Activated naive CD4-positive, alpha-beta T cell treated with anti-CD3 and anti-CD28 coated beads, Interleukin-2, amount 50 U/mL, for 24 hours (primary cell): ENCODE data around the gene GRIK3.

Experiments
- H3K27ac Mint-ChIP-seq: one replicate; pipeline ENCODE4 v1.8.0; 2021; ENCODE audit warnings: mild to moderate bottlenecking, mixed read lengths
- H3K27me3 Mint-ChIP-seq: one replicate; pipeline ENCODE4 v1.8.0; 2021; ENCODE audit warnings: mixed read lengths
- H3K36me3 Mint-ChIP-seq: one replicate; pipeline ENCODE4 v1.8.0; 2021; ENCODE audit warnings: mixed read lengths
- H3K4me1 Mint-ChIP-seq: one replicate; pipeline ENCODE4 v1.8.0; 2021; ENCODE audit warnings: mixed read lengths
- H3K4me3 Mint-ChIP-seq: one replicate; pipeline ENCODE4 v1.8.0; 2021; ENCODE audit warnings: mild to moderate bottlenecking, mixed read lengths
- H3K9me3 Mint-ChIP-seq: one replicate; pipeline ENCODE4 v1.8.0; 2021; ENCODE audit warnings: mixed read lengths

GRIK3 gene

DNA sequence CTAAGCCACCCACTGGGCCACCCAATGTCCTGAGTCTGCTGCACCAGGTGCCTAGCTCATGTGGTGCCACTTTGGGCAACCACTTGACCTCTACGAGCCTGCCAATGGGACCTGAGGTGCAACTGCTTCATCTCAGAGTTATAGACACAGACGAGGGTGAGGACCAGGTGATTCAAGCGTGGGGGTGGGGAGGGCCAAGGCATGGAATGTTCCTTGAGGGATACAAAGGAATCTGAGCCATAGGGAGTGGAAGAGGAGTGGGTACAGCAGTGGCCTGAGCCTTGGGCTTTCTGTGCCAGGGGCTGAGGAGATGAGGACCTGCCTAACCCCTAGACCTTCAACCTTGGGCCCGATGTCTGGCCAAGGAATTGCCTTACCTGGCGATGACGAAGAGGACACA is 209.1 kb downstream of the GRIK3 start:
- Mint-ChIP-seq H3K27ac (no peak overlapping the region), H3K9me3 (no peaks in the 10 kb centered on the region), H3K4me1 (no peaks in the 10 kb centered on the region), H3K36me3 (no peaks in the 10 kb centered on the region), H3K27me3 (peaks cover 13% of the 10 kb centered on the region), H3K4me3 (no peak overlapping the region)

DNA sequence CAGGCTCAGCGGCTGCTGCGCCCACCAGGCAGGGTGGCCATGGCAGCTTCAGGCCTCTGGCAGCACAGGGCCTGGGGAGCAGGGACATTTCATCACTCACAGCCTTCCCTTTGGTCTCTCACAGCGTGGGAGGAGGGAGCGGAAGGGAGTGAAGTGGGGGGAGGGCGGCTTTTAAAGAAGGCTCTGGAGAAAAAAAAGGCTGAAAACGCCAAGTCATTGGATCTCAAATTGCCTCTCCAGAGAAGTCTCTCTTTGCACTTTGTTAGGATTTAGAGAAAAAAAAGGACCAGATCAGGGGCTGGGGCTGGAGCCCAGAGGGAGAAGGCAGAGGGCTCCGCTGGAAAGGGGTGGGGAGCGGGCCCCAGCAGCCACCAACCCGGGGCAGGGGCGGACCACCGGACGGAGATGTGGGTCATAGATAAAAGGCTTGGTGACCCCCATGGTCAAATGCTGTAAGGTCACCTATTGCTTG is 209.9 kb downstream of the GRIK3 start:
- Mint-ChIP-seq H3K27me3 (peaks cover 13% of the 10 kb centered on the region), H3K9me3 (no peaks in the 10 kb centered on the region), H3K4me3 (no peak overlapping the region), H3K4me1 (no peaks in the 10 kb centered on the region), H3K36me3 (no peaks in the 10 kb centered on the region), H3K27ac (no peak overlapping the region)

DNA sequence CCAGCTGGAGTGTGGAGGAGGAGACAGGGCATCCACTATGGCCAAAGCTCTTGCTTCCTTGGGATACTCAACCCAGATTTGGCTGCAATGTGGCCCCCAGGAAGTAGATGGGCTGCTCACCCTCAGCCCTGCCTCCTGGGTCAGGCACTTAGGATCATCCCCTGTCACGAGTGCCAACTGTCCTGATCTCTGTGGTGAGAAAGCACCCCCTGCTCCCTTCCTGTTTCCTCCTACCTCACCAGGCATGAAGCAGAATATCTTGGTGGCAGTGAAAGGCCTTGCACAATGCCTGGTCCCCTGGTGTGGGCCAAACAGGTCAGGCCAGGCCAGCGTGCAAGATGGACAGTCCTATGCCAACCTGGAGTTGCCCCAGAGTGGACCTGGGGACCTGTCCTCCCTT is 211.7 kb downstream of the GRIK3 start:
- H3K4me3 Mint-ChIP-seq, result no peak overlapping the region
- no peaks in the 10 kb centered on the region for H3K36me3 Mint-ChIP-seq
- H3K9me3 Mint-ChIP-seq, result no peaks in the 10 kb centered on the region
- no peaks in the 10 kb centered on the region for H3K4me1 Mint-ChIP-seq
- peaks cover 13% of the 10 kb centered on the region for H3K27me3 Mint-ChIP-seq
- H3K27ac Mint-ChIP-seq, result no peak overlapping the region

DNA sequence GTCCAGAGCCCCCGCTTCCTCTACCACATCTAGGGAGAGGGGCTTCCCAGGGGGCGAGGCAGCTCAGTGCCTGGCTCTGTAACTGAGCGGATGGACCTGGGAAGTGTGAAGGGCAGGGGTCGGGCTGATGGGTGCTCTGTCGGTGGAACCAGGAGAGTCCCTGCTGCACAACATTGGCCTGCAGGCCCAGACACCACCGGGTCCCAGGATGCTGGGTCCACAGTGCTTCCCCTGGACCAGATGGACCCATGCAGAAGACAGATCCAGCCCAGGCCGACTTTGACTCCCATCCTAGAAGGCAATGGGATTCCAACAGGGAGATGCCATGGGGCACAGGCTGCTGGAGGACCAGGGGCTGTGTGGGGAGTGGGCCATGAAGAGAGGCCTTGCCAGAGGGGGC is 212.9 kb downstream of the GRIK3 start:
- Mint-ChIP-seq H3K27me3 (peaks cover 13% of the 10 kb centered on the region), H3K36me3 (no peaks in the 10 kb centered on the region), H3K4me3 (no peak overlapping the region), H3K27ac (no peak overlapping the region), H3K4me1 (no peaks in the 10 kb centered on the region), H3K9me3 (no peaks in the 10 kb centered on the region)

DNA sequence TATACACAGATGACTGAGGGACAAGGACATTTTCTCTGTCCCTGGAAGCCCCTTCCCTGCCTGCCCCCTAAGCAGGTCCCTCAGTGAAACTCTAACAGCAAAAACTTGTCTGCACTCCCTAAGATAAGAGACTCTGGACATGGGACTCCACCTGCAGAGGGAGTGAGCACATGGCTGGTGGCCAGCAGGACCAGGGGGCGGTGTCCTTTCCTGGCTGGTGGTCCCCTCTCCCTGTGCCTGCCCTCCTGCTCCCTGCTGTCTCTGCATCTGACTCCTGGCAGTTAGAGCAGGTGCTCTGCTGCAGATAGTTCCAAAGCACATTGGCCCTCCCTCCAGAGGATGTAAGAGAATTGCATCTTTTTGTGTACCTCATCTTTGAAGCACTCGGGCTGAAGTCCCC is 215.5 kb downstream of the GRIK3 start:
- H3K27me3 Mint-ChIP-seq, result peaks cover 10% of the 10 kb centered on the region
- no peak overlapping the region for H3K4me3 Mint-ChIP-seq
- H3K27ac Mint-ChIP-seq, result no peak overlapping the region
- no peaks in the 10 kb centered on the region for H3K36me3 Mint-ChIP-seq
- no peaks in the 10 kb centered on the region for H3K9me3 Mint-ChIP-seq
- no peaks in the 10 kb centered on the region for H3K4me1 Mint-ChIP-seq

DNA sequence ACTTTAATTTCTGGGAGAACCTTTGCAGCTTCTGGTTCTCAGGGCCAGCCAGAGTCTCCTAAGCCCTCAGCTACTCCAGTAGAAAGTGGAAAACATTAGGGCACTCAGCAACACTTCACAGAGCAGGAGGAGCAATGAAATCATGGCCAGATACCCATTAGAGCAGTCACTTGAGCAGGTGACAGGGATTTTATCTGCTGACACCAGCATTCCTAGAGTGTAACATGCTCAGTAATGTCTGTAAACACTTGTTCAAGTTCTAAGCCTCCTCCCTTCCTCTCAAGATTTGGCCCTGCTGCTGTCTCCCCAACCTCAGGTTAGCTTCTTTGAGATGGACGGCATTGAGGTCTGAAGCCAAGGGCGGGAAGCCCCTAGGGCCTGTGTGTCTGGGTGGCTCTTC is 218.0 kb downstream of the GRIK3 start:
- no peak overlapping the region for H3K4me3 Mint-ChIP-seq
- H3K4me1 Mint-ChIP-seq, result no peaks in the 10 kb centered on the region
- H3K36me3 Mint-ChIP-seq, result no peaks in the 10 kb centered on the region
- H3K27ac Mint-ChIP-seq, result no peak overlapping the region
- H3K9me3 Mint-ChIP-seq, result no peaks in the 10 kb centered on the region
- H3K27me3 Mint-ChIP-seq, result no peaks in the 10 kb centered on the region

DNA sequence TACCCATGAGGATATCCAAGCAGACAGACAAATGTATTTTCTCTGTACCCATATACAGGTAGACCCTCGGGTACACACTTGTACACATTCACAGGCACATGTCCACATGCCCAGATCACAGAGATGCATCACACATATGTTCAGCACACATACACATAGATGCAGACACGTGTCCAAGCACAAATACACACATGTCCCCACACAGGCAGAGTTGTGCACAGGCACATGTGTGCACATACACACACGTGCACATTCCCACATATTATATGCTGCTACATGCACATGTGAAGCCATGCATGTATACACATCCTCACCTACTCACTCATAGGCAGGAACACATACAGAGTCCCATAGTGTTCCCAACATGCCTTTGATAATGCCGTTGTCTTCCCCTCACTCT is 219.5 kb downstream of the GRIK3 start:
- Mint-ChIP-seq H3K9me3 (no peaks in the 10 kb centered on the region), H3K4me3 (no peak overlapping the region), H3K36me3 (no peaks in the 10 kb centered on the region), H3K4me1 (no peaks in the 10 kb centered on the region), H3K27ac (no peak overlapping the region), H3K27me3 (no peaks in the 10 kb centered on the region)

DNA sequence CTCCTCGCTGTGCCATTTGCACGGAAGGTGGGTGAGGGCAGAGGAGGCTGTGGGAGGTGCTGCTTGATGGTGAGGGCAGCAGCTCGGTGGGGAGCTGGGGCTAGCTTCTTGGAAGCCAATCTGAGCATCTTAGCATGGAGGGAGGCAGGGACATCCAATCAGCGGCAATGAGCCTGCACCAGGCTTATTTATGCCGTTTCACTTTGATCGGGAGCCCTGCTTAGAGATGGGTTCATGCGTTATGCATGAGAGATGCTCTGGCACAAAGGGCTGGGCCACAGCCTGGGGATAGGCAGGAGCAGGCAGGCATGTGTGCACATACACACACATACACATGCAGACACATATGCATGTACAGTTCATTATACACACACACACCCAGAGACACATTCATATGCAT is 220.2 kb downstream of the GRIK3 start:
- no peak overlapping the region for H3K4me3 Mint-ChIP-seq
- no peaks in the 10 kb centered on the region for H3K9me3 Mint-ChIP-seq
- H3K27ac Mint-ChIP-seq, result no peak overlapping the region
- H3K27me3 Mint-ChIP-seq, result no peaks in the 10 kb centered on the region
- no peaks in the 10 kb centered on the region for H3K4me1 Mint-ChIP-seq
- no peaks in the 10 kb centered on the region for H3K36me3 Mint-ChIP-seq

DNA sequence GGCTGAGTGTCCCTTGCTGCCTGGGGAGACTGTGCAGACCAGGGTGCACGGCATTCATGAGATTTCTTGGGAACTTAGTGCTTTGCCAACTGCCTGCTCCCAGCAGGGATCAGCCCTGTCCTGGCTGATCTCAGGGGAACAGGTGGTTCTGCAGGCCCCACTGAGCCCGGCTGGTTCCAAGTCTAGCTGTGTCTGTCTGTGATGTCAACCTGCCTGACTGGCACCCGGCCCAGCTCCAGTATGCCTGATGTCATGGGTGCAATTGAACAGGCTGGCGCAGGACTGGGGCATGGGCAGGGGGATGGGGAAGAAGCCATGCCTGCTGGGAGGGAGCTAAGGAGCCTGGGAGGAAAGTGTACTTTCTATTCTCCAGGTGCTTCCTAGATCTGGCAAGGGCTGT is 227.1 kb downstream of the GRIK3 start:
- H3K27me3 Mint-ChIP-seq, result peaks cover 2% of the 10 kb centered on the region
- H3K27ac Mint-ChIP-seq, result no peak overlapping the region
- no peaks in the 10 kb centered on the region for H3K4me1 Mint-ChIP-seq
- no peaks in the 10 kb centered on the region for H3K36me3 Mint-ChIP-seq
- no peaks in the 10 kb centered on the region for H3K9me3 Mint-ChIP-seq
- H3K4me3 Mint-ChIP-seq, result no peak overlapping the region

DNA sequence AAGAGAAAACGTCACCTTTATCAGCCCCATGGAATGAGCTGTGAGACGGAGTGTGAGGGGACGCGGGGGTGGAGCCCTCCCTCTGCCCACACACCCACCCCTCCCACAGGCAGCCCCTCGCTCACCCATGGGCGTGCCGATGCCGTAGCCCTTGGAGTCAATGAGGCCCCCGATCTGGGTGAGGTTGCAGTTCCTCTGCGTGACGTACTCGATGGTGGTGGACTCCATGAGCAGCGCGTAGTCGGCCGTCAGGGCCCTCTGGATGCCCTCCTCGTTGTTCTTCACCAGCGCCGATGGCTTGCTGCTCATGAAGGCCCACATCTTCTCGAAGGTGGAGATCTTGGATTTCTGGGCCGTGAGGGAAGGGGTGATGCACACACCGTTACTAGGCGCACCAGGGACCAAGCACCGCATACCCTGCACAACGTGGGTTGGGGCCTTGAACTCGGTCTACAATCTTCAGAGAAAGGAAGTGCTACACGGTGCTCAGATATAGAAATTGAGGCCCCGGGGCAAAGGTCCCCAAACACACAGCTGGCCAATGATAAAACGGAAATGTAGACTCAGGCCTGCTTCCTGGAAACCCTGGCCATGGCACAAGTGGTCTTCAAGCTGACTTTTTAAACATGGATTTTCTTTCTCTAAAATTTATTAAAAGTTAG is 228.2 kb downstream of the GRIK3 start:
- peaks cover 2% of the 10 kb centered on the region for H3K27me3 Mint-ChIP-seq
- H3K36me3 Mint-ChIP-seq, result no peaks in the 10 kb centered on the region
- H3K9me3 Mint-ChIP-seq, result no peaks in the 10 kb centered on the region
- H3K27ac Mint-ChIP-seq, result no peak overlapping the region
- no peak overlapping the region for H3K4me3 Mint-ChIP-seq
- H3K4me1 Mint-ChIP-seq, result no peaks in the 10 kb centered on the region

DNA sequence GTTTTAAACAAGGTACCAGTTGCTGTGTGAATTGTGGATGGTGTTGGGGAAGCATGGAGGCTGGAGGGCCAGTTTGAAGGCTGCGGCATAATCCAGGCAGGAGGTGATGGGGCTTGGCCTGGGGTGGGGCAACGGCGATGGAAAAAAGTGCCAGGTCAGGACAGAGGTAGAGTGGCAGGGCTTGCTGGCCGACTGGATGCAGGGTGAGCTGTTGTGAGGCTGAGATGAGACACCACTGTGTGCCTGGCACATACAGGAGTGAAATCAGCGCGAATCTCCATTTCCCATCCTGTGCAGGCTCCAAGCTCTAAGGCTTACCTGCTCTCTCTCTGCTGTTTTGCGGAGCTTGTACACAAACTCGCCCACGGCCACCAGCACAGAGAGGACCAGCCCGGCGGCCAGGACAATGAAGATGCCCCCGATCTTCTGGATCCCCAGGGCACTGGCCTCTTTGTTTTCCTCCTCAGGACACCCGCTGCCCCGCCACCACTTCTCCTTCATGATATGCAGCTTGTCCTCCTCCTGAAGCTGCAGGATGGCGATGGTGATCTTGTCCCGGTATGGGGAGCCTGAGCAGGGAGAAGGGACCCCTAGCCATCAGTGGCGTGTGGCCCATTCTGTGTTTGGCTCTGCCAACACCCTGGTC is 229.5 kb downstream of the GRIK3 start:
- Mint-ChIP-seq H3K27me3 (peaks cover 2% of the 10 kb centered on the region), H3K27ac (no peak overlapping the region), H3K4me3 (no peak overlapping the region), H3K36me3 (no peaks in the 10 kb centered on the region), H3K9me3 (no peaks in the 10 kb centered on the region), H3K4me1 (no peaks in the 10 kb centered on the region)

DNA sequence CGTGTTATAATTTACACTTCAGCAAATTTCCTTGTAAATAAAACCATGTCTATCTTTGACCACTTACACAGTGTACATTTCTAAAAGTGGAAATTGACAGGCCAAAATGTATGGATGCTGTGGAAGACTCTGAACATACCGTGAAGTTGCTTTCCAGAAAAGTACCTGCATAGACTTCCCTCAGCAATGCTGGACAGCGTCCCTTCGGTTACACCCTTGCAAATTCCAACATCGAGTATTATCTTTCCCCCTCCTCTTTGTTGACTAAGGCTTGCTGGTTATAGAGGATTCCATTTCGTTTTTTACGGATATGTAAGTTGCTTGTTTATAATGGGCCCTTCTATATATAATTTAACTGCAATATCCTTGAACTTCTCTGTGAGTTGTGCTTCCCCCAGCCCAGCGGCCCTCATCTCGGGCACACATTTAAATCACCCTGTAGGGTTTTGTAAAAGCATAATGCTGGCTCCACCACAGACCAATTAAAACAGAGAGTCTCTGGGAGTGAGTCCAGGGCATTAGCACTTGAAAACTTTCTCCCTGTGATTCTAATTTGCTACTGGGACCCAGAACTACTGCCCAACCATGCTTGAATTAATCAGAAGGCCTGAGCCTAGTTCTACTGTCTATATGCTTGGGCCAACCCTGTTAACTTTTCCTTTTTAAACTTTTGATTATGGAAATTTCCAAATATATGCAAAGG is 230.3 kb downstream of the GRIK3 start:
- Mint-ChIP-seq H3K27ac (no peak overlapping the region), H3K36me3 (no peaks in the 10 kb centered on the region), H3K27me3 (peaks cover 2% of the 10 kb centered on the region), H3K4me1 (no peaks in the 10 kb centered on the region), H3K4me3 (no peak overlapping the region), H3K9me3 (no peaks in the 10 kb centered on the region)

DNA sequence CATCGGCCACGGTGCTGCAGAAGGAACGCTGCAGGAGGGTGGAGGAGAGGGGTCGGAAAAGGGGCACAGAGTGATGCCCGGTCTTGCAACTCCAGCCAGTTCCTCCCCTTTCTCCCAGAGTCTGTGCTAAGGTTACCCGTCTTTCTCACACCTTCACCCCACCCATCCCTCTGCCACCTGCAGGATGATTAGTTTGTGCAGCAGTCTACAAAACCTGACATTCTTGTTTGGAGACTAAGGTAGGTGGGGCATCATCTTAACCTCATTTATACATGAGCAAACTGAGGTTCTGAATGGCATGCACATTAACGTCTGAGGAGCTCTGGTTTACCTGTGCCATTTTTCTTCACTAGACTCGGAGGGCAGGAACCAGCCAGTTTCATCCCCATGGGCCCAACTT is 232.3 kb downstream of the GRIK3 start:
- H3K27ac Mint-ChIP-seq, result no peak overlapping the region
- no peaks in the 10 kb centered on the region for H3K9me3 Mint-ChIP-seq
- no peaks in the 10 kb centered on the region for H3K4me1 Mint-ChIP-seq
- peaks cover 2% of the 10 kb centered on the region for H3K27me3 Mint-ChIP-seq
- no peak overlapping the region for H3K4me3 Mint-ChIP-seq
- no peaks in the 10 kb centered on the region for H3K36me3 Mint-ChIP-seq

DNA sequence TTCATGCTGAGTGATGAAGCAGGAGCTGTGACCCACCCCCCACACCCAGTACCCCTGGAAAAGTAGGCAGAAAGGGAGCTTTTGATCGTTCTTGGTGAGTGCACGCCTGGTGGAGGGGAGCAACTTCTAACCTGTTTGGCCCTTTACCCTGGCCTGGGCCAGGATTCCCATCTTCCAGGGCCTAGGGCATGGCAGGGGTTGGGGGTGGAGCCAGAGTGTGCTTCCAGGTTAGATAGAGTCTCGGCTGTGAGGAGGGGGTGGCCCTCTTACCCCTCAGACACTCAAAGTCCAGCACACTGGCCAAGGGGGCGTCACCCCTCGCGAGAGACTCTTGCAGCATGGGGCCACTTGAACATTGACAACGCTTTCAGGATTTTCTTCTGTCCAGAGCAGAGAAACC is 236.6 kb downstream of the GRIK3 start:
- H3K4me3 Mint-ChIP-seq, result no peak overlapping the region

DNA sequence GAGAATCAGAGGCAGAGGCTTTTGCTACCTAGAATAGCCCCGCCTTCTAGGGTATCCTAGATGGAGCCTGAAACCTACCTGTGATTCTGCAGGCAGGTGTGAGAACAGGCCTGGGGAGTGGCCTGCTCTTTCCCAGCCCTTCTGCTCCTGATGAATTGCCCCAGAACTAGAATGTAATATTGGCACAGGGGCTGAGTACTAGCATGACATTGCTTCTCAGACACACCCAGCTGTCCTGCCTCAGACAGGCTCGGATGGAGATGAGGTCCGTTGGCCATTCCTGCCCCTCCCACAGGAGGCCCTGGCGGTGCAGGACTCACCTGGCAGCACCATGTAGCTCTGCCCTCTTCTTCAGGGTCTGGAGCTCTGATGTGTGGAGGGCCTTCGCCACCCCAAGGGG is 237.6 kb downstream of the GRIK3 start:
- Mint-ChIP-seq H3K9me3 (no peaks in the 10 kb centered on the region), H3K27ac (no peak overlapping the region), H3K36me3 (no peaks in the 10 kb centered on the region), H3K4me1 (no peaks in the 10 kb centered on the region), H3K4me3 (no peak overlapping the region), H3K27me3 (no peaks in the 10 kb centered on the region)

More for the DNA sequence above, 236.6 kb downstream of the GRIK3 start:
- no peaks in the 10 kb centered on the region for H3K4me1 Mint-ChIP-seq
- H3K27me3 Mint-ChIP-seq, result no peaks in the 10 kb centered on the region
- H3K9me3 Mint-ChIP-seq, result no peaks in the 10 kb centered on the region
- H3K27ac Mint-ChIP-seq, result no peak overlapping the region
- no peaks in the 10 kb centered on the region for H3K36me3 Mint-ChIP-seq

DNA sequence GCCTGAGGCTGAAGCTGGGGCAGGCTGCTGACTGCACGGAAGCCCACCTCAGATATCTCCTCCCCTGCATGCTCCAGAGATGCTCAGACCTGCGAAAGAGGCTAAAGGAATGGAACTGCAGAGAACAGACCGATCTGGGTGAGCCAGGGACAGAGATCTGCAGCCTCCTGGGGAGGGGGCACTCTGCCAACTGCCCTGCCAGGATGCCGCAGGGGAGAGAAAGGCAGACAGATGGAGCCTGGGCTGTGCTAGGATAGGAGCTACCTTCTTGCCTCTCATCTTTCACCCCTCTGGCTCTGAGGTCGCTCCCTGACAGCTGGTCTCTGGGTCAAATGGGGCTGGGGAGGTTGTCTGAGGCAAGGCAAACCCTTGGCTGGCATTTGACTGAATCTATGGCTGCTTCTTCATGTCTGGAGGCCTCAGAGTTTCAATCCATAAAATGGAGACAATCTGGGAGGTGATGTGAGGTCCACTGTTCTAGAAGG is 238.2 kb downstream of the GRIK3 start:
- H3K27ac Mint-ChIP-seq, result no peak overlapping the region
- H3K4me1 Mint-ChIP-seq, result no peaks in the 10 kb centered on the region
- no peaks in the 10 kb centered on the region for H3K9me3 Mint-ChIP-seq
- no peak overlapping the region for H3K4me3 Mint-ChIP-seq
- H3K27me3 Mint-ChIP-seq, result no peaks in the 10 kb centered on the region
- H3K36me3 Mint-ChIP-seq, result no peaks in the 10 kb centered on the region
